ENCODE measurements around the gene RHNO1. TPM values are rescaled to one million over a fixed set of nuclear protein-coding genes. Genes with fewer than 3 reads are reported as not detected.
A peak's percentile ranks its signal among the peaks of the same experiment; 100 is the strongest.

The RHNO1 gene
- total RNA-seq, 1 experiment from 2014 or later: 49.5 TPM

DNA sequence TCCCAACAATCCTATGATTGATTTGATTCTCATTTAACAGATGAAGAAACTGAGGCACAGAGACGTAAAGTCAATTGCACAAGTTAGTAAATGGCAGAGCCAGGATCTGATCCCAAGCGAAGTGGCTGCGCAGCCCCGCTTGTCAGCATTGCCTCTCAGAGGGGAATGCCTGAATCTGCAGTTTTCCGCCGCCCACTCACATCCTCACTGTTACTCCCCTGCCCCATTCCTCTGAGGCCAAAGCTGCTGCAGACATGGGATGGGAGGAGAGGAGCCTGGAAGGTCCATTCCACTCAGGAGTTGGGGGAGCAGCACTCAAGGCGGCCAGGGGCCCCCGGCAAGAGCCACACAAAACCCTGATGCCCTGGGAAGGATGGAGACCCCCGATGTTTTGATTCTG lies 43.2 kb upstream of the RHNO1 start:
- Mint-ChIP-seq H3K27me3 (ENCODE audit: low read depth) (no peaks in the 10 kb centered on the region; the same call in none of the 2 replicates), H3K4me1 (peaks cover 16% of the 10 kb centered on the region), H3K36me3 (peaks cover 11% of the 10 kb centered on the region), H3K4me3 (no peak overlapping the region), H3K27ac (no peak overlapping the region), H3K9me3 (no peaks in the 10 kb centered on the region)
- DNase-seq (ENCODE audit: low spot score) (no peak), ATAC-seq (no peak)
- TF ChIP-seq, protein P1, sequence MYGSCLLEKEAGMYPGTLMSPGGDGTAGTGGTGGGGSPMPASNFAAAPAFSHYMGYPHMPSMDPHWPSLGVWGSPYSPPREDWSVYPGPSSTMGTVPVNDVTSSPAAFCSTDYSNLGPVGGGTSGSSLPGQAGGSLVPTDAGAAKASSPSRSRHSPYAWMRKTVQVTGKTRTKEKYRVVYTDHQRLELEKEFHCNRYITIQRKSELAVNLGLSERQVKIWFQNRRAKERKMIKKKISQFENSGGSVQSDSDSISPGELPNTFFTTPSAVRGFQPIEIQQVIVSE (CRISPR knock-in tag; IDR thresholded peaks at IDR 0.05; ENCODE audit: borderline replicate concordance): no peak
- TF ChIP-seq JAZF1 (CRISPR knock-in tag; IDR thresholded peaks at IDR 0.05) (no peak), NFYB (CRISPR knock-in tag; conservative IDR thresholded peaks at IDR 0.05; ENCODE audit: low read depth) (no peak), SMAD4 (CRISPR knock-in tag; IDR thresholded peaks at IDR 0.05) (no peak), TEAD1 (CRISPR knock-in tag; IDR thresholded peaks at IDR 0.05) (no peak), ZNF138 (CRISPR knock-in tag; conservative IDR thresholded peaks at IDR 0.05) (no peak)
- TF ChIP-seq, protein P2, sequence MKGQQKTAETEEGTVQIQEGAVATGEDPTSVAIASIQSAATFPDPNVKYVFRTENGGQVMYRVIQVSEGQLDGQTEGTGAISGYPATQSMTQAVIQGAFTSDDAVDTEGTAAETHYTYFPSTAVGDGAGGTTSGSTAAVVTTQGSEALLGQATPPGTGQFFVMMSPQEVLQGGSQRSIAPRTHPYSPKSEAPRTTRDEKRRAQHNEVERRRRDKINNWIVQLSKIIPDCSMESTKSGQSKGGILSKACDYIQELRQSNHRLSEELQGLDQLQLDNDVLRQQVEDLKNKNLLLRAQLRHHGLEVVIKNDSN (CRISPR knock-in tag; IDR thresholded peaks at IDR 0.05): no peak
- TF ChIP-seq, protein P3, sequence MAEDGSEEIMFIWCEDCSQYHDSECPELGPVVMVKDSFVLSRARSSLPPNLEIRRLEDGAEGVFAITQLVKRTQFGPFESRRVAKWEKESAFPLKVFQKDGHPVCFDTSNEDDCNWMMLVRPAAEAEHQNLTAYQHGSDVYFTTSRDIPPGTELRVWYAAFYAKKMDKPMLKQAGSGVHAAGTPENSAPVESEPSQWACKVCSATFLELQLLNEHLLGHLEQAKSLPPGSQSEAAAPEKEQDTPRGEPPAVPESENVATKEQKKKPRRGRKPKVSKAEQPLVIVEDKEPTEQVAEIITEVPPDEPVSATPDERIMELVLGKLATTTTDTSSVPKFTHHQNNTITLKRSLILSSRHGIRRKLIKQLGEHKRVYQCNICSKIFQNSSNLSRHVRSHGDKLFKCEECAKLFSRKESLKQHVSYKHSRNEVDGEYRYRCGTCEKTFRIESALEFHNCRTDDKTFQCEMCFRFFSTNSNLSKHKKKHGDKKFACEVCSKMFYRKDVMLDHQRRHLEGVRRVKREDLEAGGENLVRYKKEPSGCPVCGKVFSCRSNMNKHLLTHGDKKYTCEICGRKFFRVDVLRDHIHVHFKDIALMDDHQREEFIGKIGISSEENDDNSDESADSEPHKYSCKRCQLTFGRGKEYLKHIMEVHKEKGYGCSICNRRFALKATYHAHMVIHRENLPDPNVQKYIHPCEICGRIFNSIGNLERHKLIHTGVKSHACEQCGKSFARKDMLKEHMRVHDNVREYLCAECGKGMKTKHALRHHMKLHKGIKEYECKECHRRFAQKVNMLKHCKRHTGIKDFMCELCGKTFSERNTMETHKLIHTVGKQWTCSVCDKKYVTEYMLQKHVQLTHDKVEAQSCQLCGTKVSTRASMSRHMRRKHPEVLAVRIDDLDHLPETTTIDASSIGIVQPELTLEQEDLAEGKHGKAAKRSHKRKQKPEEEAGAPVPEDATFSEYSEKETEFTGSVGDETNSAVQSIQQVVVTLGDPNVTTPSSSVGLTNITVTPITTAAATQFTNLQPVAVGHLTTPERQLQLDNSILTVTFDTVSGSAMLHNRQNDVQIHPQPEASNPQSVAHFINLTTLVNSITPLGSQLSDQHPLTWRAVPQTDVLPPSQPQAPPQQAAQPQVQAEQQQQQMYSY (CRISPR knock-in tag; IDR thresholded peaks at IDR 0.05): no peak
- TF ChIP-seq, protein P4, sequence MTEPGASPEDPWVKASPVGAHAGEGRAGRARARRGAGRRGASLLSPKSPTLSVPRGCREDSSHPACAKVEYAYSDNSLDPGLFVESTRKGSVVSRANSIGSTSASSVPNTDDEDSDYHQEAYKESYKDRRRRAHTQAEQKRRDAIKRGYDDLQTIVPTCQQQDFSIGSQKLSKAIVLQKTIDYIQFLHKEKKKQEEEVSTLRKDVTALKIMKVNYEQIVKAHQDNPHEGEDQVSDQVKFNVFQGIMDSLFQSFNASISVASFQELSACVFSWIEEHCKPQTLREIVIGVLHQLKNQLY (CRISPR knock-in tag; IDR thresholded peaks at IDR 0.05): no peak
- TF ChIP-seq, protein P5, sequence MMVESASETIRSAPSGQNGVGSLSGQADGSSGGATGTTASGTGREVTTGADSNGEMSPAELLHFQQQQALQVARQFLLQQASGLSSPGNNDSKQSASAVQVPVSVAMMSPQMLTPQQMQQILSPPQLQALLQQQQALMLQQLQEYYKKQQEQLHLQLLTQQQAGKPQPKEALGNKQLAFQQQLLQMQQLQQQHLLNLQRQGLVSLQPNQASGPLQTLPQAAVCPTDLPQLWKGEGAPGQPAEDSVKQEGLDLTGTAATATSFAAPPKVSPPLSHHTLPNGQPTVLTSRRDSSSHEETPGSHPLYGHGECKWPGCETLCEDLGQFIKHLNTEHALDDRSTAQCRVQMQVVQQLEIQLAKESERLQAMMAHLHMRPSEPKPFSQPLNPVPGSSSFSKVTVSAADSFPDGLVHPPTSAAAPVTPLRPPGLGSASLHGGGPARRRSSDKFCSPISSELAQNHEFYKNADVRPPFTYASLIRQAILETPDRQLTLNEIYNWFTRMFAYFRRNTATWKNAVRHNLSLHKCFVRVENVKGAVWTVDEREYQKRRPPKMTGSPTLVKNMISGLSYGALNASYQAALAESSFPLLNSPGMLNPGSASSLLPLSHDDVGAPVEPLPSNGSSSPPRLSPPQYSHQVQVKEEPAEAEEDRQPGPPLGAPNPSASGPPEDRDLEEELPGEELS (CRISPR knock-in tag; IDR thresholded peaks at IDR 0.05): no peak
- TF ChIP-seq, protein P6, sequence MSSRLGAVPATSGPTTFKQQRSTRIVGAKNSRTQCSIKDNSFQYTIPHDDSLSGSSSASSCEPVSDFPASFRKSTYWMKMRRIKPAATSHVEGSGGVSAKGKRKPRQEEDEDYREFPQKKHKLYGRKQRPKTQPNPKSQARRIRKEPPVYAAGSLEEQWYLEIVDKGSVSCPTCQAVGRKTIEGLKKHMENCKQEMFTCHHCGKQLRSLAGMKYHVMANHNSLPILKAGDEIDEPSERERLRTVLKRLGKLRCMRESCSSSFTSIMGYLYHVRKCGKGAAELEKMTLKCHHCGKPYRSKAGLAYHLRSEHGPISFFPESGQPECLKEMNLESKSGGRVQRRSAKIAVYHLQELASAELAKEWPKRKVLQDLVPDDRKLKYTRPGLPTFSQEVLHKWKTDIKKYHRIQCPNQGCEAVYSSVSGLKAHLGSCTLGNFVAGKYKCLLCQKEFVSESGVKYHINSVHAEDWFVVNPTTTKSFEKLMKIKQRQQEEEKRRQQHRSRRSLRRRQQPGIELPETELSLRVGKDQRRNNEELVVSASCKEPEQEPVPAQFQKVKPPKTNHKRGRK (CRISPR knock-in tag; IDR thresholded peaks at IDR 0.05; ENCODE audit: borderline replicate concordance): no peak
- ChIA-PET CTCF (interaction anchor here (1.0 to 4.0 kb wide), 4 partner anchors 12 to 111 kb away, joined by 3 to 45 read pairs (median 6); no protein-coding TSS in a partner anchor), POLR2A (interaction anchor here (1.1 kb wide), 1 partner anchor 82 kb away, joined by 3 read pairs; no protein-coding TSS in a partner anchor)

DNA sequence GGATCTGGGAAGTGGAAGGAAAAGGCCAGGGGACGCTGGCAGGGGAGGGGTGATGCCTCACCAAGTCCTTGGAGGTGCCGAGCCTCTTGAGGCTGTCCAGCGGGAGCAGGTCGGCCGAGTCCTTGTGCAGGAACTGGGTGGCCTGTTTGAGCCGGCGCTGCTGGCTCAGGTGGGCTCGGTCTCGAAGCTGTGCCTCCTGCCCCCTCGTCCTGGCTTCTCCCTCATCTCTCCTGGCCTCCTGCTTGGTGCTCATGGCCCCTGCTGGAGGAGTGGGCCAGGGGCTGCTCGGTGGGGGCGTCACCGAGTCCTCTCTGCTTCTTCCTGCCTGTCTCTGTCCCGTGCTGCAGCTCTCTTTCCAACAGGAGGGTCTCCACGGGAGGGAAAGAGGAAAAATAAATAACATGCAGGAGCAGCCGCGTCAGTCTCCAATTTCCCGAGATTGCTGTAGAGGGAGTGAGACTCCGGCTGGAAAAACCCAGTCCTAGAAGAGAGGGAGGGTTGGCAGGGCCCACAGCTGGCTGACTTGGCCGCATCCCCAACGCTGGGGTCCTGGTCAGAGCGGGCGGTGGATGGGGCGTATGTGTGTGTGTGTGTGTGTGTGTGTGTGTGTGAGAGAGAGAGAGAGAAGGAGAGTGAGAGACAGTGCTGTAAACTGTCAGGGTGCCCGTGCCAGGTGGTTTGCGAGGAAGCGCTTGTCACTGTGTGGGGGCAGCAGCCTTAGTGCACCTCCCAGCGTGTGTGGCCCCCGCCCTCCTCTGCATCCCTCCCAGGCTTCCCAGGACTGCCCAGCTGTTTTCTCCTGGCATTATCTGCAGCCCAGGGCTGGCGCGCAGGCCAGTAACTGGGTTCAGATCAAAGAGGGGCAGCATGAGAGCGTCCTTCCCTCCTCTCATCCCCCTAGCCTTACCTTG lies 42.2 kb upstream of the RHNO1 start, which contains the start of gene NRIP2:
NRIP2 (minus strand) TSS at position 455 of the 911 bp plus-strand sequence; CDS start at position 403, 52 bp downstream.
- H3K27ac Mint-ChIP-seq: no peak within 1 kb of the TSS
- H3K36me3 Mint-ChIP-seq: peaks cover 13% of the 10 kb centered on the region
- peak; percentile 67 for ATAC-seq
- TF ChIP-seq, protein P7, sequence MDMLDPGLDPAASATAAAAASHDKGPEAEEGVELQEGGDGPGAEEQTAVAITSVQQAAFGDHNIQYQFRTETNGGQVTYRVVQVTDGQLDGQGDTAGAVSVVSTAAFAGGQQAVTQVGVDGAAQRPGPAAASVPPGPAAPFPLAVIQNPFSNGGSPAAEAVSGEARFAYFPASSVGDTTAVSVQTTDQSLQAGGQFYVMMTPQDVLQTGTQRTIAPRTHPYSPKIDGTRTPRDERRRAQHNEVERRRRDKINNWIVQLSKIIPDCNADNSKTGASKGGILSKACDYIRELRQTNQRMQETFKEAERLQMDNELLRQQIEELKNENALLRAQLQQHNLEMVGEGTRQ (CRISPR knock-in tag; IDR thresholded peaks at IDR 0.05): no peak
- 0 out of 2 replicates have a peak, but pooled peaks have one; percentile 18 for TF ChIP-seq FOXP1 (CRISPR knock-in tag; IDR thresholded peaks at IDR 0.05; ENCODE audit: borderline replicate concordance)
- POLR2A ChIA-PET: interaction anchor here (0.6 to 1.1 kb wide), 3 partner anchors 51 to 218 kb away, joined by 3 to 4 read pairs (median 3); no protein-coding TSS in a partner anchor
- no peaks in the 10 kb centered on the region; the same call in none of the 2 replicates for H3K27me3 Mint-ChIP-seq (ENCODE audit: low read depth)
- peak; percentile 51 for DNase-seq (ENCODE audit: low spot score)
- no peaks in the 10 kb centered on the region for H3K9me3 Mint-ChIP-seq
- CTCF ChIA-PET: interaction anchor here (0.6 to 4.0 kb wide), 12 partner anchors 11 to 351 kb away, joined by 3 to 45 read pairs (median 3); no protein-coding TSS in a partner anchor
- H3K4me1 Mint-ChIP-seq: peaks cover 16% of the 10 kb centered on the region
- peak within 1 kb of the TSS; percentile 24 for H3K4me3 Mint-ChIP-seq

Measured in WTC11 (cell line).